HG02973 (cell line): ENCODE data around the gene OR13C2.
"Not testable (repeated sequence)": the region's sequence is repeated elsewhere in the genome, so short reads cannot be mapped to it uniquely, and the experiment has no call there.

Source experiments
- ATAC-seq: cut with Tn5 transposase; IDR thresholded peaks from one replicate; pipeline ENCODE4 v1.9.1; 2021; ENCODE audit warnings: moderate library complexity; ENCODE audit not compliant: unreplicated experiment

Gene OR13C2

DNA sequence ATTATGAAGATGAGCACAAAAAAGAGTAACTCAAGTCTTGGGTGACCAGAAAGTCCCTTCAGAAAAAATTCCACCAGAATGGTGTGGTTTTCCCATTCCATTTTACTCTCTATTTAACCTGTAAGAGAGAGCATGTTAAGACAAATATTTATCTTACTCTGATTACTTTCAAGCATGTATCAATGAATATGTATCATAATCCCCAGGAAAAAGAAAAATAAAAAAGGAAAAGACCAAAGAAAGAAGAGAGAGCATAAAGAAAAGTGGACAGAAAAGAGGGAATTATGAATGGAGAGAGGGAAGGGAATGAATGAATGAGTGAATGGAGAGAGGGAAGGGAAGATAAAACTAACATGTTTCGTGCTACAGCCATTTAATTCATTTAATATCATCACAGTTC is at the start of gene OR13C2:
TSS of gene OR13C2 (minus strand) at position 101 of the 400 bp plus-strand sequence. CDS start at position 101, 0 bp downstream.
- ATAC-seq: not testable (repeated sequence)

DNA sequence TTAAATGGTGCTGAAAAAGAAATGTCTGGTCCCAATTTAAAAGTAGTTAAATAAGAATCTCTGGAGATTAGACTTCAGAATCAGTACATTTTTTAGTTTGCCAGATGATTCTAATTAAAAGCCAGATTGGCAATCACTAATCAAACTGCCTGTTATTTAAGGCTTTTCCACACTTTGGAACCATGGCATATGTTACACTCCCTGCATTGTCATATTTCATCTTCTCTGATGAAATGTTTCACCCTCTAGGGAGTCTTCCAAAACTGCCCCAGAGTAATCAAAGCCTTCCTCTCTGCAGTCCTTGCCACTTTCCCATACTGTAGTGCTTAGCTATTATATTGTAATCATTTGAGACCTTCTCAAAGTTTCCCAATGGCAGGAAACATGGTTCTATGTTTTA is 30.0 kb upstream of the OR13C2 start:
- no peak for ATAC-seq

GRCh38 chr9:104633976-104634520 is 28.6 kb upstream of the OR13C2 start:
- no peak for ATAC-seq

- ATAC-seq: not testable (repeated sequence)
These were observed 20.5 kb upstream of the OR13C2 start for GRCh38 chr9:104625964-104626363.

DNA sequence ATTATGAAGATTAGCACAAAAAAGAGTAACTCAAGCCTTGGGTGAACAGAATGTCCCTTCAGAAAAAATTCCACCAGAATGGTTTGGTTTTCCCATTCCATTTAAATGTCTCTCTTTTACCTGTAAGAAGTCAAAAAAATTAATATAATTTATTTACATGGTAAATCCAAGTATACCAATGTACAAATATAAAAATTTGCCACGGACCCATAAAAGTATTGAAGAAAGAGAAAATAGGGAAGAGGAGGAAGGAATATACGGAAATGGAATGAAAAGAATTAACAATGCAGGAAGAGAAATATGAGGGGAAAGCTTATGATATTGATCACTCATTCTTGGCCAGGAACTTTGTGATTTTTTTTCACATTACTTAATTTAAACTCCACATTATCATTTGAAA is 12.7 kb upstream of the OR13C2 start, which contains the start of gene OR13C9:
TSS of gene OR13C9 (minus strand) at position 101 of the 400 bp plus-strand sequence. CDS start at position 101, 0 bp downstream.
- no peak for ATAC-seq

DNA sequence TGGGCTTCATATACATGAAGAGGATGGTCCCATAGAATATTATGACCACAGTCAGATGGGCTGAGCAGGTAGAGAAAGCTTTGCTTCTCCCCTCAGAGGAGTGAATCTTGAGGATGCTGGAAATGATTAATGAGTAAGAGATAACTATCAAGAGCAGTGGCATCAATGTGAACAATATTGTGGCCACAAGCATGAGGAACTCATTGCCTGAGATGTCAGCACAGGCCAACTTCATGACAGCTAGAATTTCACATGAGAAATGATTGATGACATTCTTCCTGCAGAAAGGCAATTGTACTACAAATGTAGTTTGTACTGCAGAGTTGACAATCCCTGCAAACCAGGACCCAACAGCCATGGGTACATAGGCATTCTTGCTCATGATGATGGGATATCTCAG is 12.0 kb upstream of the OR13C2 start:
- ATAC-seq: no peak

DNA sequence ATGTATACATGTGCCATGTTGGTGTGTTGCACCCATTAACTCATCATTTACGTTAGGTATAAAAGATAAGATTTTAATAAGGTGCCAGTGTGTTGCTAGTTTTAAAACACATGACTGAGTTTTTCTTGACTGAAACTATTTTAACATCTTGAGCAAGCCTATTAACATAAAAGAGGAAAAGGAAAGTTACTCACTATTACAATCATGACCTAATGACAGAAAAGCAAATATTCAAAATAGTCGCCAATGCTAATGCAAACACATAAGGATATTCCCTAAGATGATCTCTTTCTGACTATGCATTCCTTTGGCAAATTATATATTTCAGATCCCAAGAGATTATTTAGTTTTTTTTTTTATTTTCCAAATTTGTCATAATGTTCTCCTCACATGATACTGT is 5.8 kb upstream of the OR13C2 start:
- no peak for ATAC-seq

GRCh38 chr9:104608336-104608735 is 2.9 kb upstream of the OR13C2 start:
- ATAC-seq: no peak

GRCh38 chr9:104606152-104606551 is 725 bp upstream of the OR13C2 start:
- no peak for ATAC-seq

- no peak for ATAC-seq
These were observed 626 bp downstream of the OR13C2 start for GRCh38 chr9:104604801-104605200.

GRCh38 chr9:104599313-104599712 is 6.1 kb downstream of the OR13C2 start, which contains the start of gene OR13C5:
TSS of gene OR13C5 (minus strand) at chr9:104599413. CDS start at chr9:104599413, 0 bp downstream.
- ATAC-seq: not testable (repeated sequence)

- not testable (repeated sequence) for ATAC-seq
These were observed 6.7 kb downstream of the OR13C2 start for GRCh38 chr9:104598749-104599148.

- no peak for ATAC-seq
These were observed 15.8 kb downstream of the OR13C2 start for GRCh38 chr9:104589626-104590025.

DNA sequence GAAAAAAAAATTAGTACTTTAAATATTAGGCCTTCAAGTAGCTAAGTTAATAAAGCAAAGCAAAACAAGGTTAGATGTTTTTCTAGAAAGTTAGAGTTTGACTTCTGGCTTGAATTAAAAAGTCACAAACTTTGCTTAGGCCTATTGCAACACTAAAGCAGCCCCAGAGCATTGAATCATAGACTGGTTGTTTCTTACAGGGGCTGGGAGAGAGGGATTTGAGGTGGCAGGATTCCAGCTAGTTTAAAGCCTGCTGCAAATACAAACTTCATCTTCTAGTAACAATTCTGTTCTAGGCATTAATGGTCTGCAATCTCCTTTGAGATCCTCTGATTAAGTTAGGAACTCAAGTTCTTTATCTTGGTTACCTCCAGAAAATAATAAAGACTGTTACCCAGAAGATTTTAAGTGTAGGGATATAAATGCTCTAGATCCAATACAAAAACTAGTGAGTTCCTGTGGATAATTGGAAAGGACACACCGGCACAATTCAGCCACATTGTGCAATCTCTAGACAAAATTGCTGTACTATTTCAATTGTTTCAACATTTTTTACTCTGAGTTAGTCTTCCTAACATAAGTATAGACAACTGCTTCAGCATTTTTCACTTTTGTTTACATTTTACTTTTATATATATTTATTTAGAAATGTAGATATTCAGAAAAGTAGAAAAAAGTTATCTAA is 18.8 kb downstream of the OR13C2 start:
- ATAC-seq: no peak

- no peak for ATAC-seq
These were observed 24.9 kb downstream of the OR13C2 start for GRCh38 chr9:104580562-104580961.

GRCh38 chr9:104577263-104577662 is 28.2 kb downstream of the OR13C2 start:
- ATAC-seq: no peak

GRCh38 chr9:104575456-104575855 is 30.0 kb downstream of the OR13C2 start:
- no peak for ATAC-seq

- ATAC-seq: no peak
These were observed 32.8 kb downstream of the OR13C2 start for GRCh38 chr9:104572612-104573011.

GRCh38 chr9:104568868-104569267 is 36.6 kb downstream of the OR13C2 start, which contains the start of gene OR13C8:
TSS of gene OR13C8 (plus strand) at chr9:104569168. CDS start at chr9:104569168, 0 bp downstream.
- no peak for ATAC-seq

GRCh38 chr9:104564358-104564757 is 41.1 kb downstream of the OR13C2 start:
- no peak for ATAC-seq

DNA sequence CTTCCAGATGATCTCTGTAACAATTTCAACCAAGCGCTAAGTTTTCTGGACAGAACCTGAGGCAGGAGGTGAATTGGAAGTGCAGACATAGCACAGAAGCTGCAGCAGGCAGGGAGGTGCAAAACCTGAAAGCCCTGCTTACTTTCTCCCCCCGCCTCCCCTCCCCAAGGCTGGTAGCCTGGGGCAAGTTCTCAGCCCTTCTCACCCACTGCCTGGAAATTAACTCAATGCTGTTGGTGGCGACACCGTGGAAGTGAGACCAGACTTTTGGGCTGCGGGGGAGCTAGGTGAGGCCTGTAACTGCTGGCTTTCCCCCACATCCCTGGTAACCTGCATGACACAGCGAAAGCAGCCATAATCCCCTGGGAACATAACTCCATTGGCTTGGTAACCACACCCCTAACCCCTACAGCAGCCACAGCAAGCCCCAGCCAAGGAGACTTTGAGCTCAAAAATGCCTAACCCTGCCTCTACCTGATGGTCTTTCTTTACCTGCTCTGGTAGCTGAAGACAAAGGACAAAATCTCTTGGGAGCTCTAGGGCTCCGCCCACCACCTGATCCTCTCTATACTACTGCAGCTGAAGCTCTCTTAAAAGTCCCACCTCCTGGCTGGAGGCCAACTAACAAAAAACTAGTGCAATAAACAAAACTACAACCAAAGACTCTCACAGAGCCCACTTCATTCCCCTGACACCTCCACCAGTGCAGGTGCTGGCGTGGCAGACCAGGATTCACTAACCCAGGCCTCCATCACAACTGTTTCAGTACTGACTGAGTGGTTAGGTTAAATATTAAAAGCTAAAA is 48.4 kb downstream of the OR13C2 start:
- ATAC-seq: no peak

- no peak for ATAC-seq
These were observed 49.9 kb downstream of the OR13C2 start for GRCh38 chr9:104555521-104555920.
